Endometrial microvascular endothelial cells (primary cell): ENCODE measurements around the gene LPO. TPM values are rescaled to one million over a fixed set of nuclear protein-coding genes. Genes with fewer than 3 reads are reported as not detected.

Experiments used
- in situ Hi-C: cut with HindIII; loops from 2 replicates; pipeline ENCODE4 v1.10.0; 2017; ENCODE audit warnings: low sequenced_read_pairs, low pct_unique_long_range_greater_than_20kb; ENCODE audit errors: inconsistent ontology term
- total RNA-seq: library from RNA; depleted of rRNA; stranded (reverse); fragments of >200 nt; gene quantifications from one replicate; pipeline ENCODE4 v1.2.3, GENCODE V29; 2015; ENCODE audit errors: inconsistent ontology term

Gene LPO
- total RNA-seq, 1 donor from 2014 or later = not detected

- in situ Hi-C loops = no loop called here
Observed at GRCh38 chr17:58308985-58309917, 70.9 kb downstream of the LPO start.

DNA sequence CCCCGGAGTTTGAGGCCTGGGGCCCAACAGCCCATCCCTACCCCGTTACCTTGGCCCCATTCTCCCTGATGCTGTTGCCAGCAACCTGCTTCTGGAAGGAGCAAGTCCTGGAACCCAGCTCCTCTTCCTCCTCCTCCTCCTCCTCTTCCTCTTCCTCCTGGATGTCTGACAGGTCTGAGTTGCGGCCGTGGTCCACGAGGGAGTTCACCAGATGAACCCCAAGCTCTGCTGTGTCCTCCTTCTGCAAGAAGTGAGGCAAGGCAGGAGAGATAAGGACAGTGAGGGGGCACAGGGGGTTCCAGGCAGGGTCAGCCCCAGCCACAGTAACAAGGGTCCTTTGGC is 71.5 kb downstream of the LPO start:
- in situ Hi-C loops = no loop called here

- in situ Hi-C loops = no loop called here
Observed at GRCh38 chr17:58310511-58311428, 72.4 kb downstream of the LPO start.

GRCh38 chr17:58311429-58311894 is 73.1 kb downstream of the LPO start:
- in situ Hi-C loops = no loop called here

DNA sequence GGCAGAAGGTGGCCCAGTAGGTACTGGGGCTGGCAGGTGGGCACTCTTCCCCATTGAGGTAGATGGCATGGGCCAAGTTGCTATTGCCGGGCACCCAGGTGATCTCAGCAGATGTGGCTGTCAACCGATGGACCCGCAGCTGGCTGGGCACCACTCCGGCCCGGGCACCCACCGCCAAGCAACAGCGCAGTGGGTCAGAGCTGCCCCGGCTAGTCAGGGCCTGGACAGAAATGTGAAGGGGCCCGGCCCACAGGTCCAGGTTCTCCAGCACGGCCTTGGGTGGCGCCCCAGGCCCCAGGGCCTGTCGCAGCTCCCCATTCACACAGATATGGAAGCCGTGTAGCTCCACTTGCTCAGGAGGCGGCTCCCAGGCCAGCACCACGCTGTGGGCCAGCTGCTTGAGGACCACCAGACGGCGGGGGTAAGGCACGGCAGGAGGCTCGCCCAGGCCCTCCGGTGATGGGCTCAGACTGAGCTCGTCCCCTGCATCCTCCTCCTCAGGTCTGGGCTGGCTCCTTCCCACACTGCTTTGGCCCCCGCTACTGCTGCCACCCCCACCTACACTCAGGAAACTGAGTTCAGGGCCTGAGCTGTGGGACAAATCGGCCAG is 73.7 kb downstream of the LPO start:
- in situ Hi-C loops = no loop called here

DNA sequence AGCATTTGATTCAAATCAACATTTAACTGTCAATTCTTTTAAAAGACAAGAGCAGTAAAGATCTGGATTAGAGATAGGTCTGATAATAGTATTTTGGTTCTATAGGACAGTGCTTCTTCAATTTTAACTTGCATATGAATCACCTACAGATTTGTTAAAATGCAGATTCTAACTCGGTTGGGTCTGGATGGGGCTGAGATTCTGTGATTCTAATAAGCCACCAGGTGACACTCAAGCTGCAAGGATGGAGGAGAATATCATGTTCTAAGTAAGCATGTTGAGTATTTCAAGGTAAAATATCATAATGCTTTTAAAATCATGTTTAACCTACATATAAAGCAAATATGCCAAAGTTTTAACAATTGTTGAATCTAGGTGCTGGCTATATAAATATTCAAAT is 74.4 kb downstream of the LPO start:
- in situ Hi-C loops = no loop called here

DNA sequence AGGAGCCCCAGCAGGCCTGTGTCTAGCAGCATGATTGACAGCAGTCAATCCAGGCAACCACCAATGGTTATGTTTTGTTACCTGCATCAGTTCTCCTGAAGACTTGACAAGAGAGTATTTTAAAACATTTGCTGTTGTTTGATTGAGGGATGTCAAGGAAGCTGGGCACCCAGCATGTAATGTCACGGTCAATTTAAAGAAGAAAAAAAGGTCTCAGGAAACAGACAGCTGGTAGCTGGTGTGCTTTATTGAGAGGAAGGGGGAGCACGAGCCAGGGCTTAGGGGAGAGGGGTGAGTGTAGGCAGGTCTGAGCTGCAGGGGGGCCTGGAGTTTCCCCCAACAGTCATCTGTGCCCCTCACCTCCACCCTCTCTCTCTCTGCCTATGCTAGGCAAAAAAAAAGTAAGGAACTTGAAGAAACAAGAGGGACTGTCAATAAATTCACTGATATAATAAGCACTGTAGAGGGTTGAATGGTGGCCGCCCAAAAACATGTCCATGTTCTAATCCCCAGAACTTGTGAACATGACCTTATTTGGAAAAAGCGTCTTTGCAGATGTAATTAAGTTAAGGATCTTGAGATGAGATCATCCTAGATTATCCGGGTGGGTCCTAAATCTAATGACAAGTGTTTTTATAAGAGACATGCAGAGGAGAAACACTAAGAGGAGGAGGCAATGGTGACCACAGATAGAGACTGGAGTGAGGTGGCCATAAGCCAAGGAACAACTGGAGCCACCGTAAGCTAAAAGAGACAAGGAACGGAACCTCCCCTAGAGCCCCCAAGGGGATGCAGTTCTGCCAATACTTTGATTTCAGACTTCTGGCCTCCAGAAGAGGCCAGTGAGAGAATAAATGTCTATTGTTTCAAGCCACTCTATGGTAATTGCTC is 75.7 kb downstream of the LPO start:
- in situ Hi-C loops = no loop called here

GRCh38 chr17:58314706-58315015 is 76.3 kb downstream of the LPO start:
- in situ Hi-C loops = no loop called here

DNA sequence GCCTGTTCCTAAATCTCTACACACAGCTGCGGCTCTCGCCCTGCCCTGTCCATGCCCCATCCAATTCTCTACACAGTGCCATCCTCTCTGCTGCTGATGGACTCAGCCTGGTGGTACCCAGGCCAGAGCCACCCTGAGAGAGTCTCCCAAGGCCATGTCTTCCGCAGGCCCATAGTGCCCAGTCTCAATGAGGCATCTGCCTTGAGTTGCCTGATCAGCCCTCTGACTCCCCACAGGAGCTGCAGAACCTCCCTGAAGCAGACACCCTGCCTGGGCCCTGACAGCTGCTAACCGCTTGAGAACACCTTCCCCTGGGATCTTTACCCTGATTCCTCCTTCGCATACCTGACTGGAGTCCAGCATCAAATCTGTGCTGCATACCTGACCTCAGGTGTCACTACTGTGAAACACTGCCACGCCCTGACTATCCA is 76.9 kb downstream of the LPO start:
- in situ Hi-C loops = no loop called here

DNA sequence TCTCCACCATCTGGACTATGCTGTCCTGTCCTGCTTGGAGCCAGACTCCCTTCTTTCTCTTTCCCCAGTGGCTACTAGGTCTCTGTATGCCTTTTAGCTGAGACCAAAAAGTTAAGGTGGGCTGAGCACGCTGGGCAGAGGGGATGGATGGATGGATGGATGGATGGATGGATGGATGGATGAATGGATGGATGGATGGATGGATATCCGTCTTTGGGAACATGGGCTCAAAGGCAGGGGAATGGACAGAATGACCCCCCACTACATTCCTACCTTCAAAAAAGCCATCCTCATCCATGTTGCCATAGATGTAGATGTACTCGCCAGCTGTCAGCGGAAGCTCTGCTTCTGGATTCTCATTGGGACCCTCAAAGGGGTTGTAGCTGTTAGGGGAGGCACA is 77.4 kb downstream of the LPO start:
- in situ Hi-C loops = no loop called here

GRCh38 chr17:58316260-58316960 is 78.0 kb downstream of the LPO start:
- in situ Hi-C loops = no loop called here

GRCh38 chr17:58317421-58318064 is 79.2 kb downstream of the LPO start:
- in situ Hi-C loops = no loop called here

DNA sequence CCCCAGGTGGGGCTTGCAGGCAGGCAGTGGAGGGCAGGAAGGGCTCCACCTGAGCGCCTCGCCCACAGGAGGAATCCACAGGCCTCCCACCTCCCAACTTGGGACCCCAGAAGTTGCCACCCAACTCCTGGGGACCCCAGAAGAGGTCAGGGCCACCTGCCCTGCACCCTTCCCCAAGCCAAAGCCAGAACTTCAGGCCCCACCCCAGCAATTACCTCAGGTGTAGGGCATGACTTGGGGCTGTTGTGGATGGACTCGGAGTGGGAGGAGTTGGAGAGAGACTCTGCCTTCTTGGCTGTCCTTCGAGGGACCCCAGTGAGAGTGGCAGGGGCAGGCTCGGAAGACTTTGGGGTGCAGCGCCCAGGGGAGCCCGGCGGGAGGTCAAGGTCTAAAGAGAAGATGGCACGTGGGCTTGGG is 79.7 kb downstream of the LPO start:
- in situ Hi-C loops = no loop called here

Other genes with a start within 250 kb of the LPO start
- gene SRSF1, start 231.3 kb upstream of the LPO start, total RNA-seq = 310 TPM
- gene DYNLL2, start 155.2 kb upstream of the LPO start, total RNA-seq = 10.9 TPM
- gene OR4D1, start 90.2 kb upstream of the LPO start, total RNA-seq = not detected
- gene OR4D2, start 71.6 kb upstream of the LPO start, total RNA-seq = not detected
- gene EPX, start 45.9 kb upstream of the LPO start, total RNA-seq = not detected
- 15.9 TPM for gene MKS1, start 19.3 kb upstream of the LPO start, total RNA-seq
- not detected for gene MPO, start 42.4 kb downstream of the LPO start, total RNA-seq
- gene TSPOAP1, start 90.2 kb downstream of the LPO start, total RNA-seq = not detected
- 54.6 TPM for gene SUPT4H1, start 113.6 kb downstream of the LPO start, total RNA-seq
- not detected for gene RNF43, start 178.9 kb downstream of the LPO start, total RNA-seq
- not detected for gene HSF5, start 249.8 kb downstream of the LPO start, total RNA-seq